GM21528 (cell line): ENCODE data around the gene ANO9.
"Not testable (repeated sequence)": the region's sequence is repeated elsewhere in the genome, so short reads cannot be mapped to it uniquely, and the experiment has no call there.

Source experiments
- ATAC-seq: cut with Tn5 transposase; IDR thresholded peaks from one replicate; pipeline ENCODE4 v1.9.1; 2021; ENCODE audit warnings: mild to moderate bottlenecking, moderate library complexity; ENCODE audit not compliant: unreplicated experiment, low FRiP score

Gene ANO9

GRCh38 chr11:418343-419247 lies 23.2 kb downstream of the ANO9 start:
- no peak for ATAC-seq

GRCh38 chr11:417652-418342 lies 24.0 kb downstream of the ANO9 start:
- no peak for ATAC-seq

DNA sequence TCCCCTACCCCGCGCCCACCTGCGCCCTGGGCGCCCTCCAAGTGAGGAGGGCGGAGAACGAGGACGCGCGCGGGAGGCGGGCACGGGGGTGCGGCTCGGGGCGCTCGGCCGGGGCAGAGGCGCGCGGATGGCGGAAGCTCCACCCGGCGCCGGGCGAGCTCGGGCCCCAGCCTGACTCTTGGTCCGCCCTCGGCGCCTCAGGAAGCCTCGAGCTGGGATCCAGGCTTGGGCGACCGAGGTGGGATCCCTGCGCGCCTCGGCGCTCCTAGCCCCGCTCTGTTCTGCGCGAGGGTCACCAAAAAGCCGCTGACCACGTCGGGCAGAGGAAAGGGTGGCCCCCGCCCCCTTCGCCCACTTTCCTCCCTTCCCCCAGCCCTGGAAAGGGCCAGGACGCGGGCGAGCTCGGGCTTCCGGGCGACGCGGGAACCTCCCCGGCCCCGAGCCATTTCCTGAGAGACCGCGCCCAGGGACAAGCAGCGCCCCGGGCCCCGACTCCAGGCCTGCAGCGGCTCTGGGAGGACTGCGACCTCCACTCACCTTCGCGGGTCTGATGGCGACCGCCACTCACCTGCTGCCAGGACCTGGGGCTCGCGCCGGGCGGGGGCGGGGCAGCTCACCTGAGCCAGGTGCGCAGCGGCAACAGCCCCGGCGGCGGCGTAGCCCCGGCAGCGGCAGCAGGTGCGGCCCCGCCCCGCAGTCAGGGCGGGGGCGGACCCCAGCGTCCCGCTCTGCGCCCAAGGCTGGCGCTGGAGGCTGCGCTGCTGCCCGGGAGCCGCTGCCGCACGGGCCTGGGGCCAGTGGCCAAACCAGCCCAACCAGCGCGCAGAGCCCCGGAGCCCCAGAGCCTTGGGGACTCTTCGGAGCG lies 24.8 kb downstream of the ANO9 start:
- no peak for ATAC-seq

- ATAC-seq: no peak
These were observed 25.6 kb downstream of the ANO9 start for GRCh38 chr11:416051-416756.

GRCh38 chr11:415640-416041 lies 26.2 kb downstream of the ANO9 start:
- ATAC-seq: no peak

- ATAC-seq: no peak
These were observed 27.4 kb downstream of the ANO9 start for GRCh38 chr11:414318-414857.

GRCh38 chr11:413120-414081 lies 28.4 kb downstream of the ANO9 start:
- ATAC-seq: no peak

DNA sequence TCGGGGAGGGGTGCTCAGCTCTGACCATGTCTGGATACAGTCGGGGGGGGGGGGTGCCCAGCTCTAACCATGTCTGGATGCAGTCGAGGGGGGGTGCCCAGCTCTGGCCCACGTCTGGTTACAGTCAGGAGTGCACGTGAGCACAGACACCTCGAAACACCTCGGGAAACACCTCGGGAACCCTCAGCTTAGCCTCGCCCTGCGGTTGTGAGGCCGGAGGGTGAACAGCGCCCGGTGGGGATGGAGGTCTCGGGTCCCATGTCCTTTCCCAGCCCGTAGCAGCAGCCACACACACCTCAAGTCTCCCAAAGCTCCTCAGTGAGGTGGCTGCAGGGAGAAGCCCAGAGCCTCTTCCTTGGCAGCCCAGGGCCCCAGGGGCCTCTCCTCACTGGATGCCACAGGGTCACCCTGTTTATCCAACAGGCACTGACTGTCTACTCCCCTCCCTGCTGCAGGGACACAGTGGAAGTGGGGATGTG lies 29.1 kb downstream of the ANO9 start:
- no peak for ATAC-seq

DNA sequence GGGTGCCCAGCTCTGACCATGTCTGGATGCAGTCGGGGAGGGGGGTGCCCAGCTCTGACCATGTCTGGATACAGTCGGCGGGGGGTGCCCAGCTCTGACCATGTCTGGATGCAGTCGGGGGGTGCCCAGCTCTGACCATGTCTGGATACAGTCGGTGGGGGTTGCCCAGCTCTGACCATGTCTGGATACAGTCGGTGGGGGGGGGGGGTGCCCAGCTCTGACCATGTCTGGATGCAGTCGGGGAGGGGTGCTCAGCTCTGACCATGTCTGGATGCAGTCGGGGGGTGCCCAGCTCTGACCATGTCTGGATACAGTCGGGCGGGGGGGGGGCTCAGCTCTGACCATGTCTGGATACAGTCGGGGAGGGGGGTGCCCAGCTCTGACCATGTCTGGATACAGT lies 30.3 kb downstream of the ANO9 start:
- not testable (repeated sequence) for ATAC-seq

- ATAC-seq: not testable (repeated sequence)
These were observed 31.1 kb downstream of the ANO9 start for GRCh38 chr11:410711-411110.

GRCh38 chr11:409600-410483 lies 32.0 kb downstream of the ANO9 start:
- ATAC-seq: no peak

DNA sequence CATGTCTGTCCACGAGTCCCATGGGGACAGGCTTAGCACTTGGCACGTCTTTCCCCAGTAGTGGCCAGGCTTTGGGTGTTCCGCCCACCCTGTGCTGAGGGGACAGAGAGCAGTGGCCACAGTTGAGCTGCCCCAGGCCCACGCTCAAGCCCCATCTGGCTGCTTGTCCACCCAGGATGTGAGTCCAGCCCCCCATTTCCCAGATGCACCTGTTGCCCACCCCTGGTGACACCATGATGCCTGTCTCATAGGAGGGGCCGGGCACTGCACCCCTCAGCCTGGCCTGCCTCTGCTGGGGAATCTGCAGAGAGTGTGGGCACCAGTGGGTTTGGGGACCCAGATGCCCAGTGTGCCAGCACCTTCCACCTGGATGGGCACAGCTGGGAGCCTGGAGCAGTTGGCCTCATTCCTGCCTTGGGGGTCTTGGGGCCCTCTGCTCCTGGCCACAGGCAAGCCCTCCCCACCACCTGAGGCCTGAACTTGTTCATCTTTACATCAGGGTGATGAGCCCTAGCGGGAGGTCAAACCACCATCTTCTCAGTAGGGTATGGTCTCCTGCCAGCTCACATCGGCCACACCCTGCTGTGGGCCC lies 32.7 kb downstream of the ANO9 start:
- no peak for ATAC-seq

DNA sequence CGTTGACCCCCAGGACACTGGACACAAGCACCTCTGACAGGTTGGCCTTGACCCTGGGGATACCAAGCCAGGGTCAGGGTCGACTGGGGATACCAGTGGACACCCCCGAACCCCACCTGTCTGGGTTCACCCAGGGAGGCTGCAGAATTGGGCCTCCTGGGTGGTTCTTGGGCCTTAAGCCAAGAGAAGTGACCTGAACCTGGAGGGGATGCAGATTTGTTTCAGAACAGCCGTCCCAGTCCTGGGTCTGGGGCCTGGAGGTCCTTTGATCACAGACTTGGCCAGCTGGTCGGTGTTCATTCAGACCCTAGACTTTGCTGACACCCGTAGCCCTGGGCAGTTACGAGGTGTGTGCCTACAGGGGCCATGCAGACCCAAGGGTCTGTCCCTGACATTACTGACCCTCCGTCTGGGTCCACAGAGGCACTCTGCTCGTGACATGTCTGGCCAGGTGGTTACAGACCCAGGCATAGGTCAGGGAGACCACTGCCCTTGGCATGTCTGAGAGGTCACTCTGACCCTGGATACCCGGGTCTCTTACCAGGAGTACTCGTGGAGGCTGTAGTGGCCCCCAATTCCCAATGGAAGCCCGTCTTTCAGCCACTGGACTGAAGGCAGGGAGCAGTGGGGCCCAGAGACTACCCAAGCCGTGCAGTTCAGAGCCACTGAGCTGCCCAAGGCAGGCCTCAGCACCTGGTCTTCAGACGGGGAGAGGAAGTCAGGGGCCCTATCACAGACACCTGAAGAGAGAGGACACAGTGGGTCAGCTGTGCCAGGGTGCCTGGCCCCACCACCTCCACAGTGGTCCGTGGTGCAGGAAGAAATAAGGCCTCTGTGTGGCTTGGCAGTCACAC lies 33.4 kb downstream of the ANO9 start:
- ATAC-seq: no peak

GRCh38 chr11:407651-408123 lies 34.1 kb downstream of the ANO9 start:
- ATAC-seq: no peak

- ATAC-seq: no peak
These were observed 34.8 kb downstream of the ANO9 start for GRCh38 chr11:406796-407650.
